Measurements from ENCODE around the gene CCNE1.

- TF ChIP-seq MTA3 (IDR thresholded peaks at IDR 0.05; ENCODE audit: borderline replicate concordance, low read length): 0 out of 2 replicates have a peak, but pooled peaks have one; percentile 27
- TF ChIP-seq SMC3 (IDR thresholded peaks at IDR 0.05; ENCODE audit: borderline replicate concordance, low read length): no peak
- TF ChIP-seq RFX5 (IDR thresholded peaks at IDR 0.05; ENCODE audit: low read depth, low read length): no peak
- TF ChIP-seq YY1 (IDR thresholded peaks at IDR 0.05; ENCODE audit: low read depth, low read length): peak; percentile 58
- no peak for TF ChIP-seq CHD2 (IDR thresholded peaks at IDR 0.05; ENCODE audit: borderline replicate concordance, low read depth, low read length)
- TF ChIP-seq ELK1 (IDR thresholded peaks at IDR 0.05; ENCODE audit: low read depth, low read length): no peak
These were observed 24.6 kb downstream of the CCNE1 start for GRCh38 chr19:29836409-29836825.
